Cerebellar cortex (tissue), 1 donor: ENCODE results near the gene WDR4.
A peak's percentile ranks its signal among the peaks of the same experiment; 100 is the strongest.
"Not testable (repeated sequence)": the region's sequence is repeated elsewhere in the genome, so short reads cannot be mapped to it uniquely, and the experiment has no call there.

Experiments used
- DNase-seq: peaks from one replicate; pipeline ENCODE4 v3.0.0-alpha.2; 2015; ENCODE audit warnings: low spot score

WDR4 gene

GRCh38 chr21:42839271-42840231 is 39.8 kb downstream of the WDR4 start:
- DNase-seq = no peak

DNA sequence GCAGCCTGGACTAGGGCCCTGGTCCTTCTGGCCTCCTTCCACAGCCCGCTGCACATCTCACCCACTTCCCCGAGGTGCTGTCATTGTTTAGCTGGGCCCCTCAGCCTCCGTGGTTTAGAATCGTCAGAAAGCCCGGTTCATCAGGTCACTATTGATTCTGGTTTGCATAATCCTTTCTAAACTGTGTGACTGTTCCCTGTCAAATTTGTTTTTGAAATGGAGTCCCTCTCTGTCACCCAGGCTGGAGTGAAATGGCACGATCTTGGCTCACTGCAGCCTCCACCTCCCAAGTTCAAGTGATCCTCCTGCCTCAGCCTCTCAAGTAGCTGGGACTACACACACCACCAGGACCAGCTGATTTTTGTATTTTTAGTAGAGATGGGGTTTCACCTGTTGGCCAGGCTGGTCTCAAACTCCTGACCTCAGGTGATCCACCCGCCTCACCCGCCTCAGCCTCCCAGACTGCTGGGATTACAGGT is 41.1 kb downstream of the WDR4 start:
- not testable (repeated sequence) for DNase-seq

DNA sequence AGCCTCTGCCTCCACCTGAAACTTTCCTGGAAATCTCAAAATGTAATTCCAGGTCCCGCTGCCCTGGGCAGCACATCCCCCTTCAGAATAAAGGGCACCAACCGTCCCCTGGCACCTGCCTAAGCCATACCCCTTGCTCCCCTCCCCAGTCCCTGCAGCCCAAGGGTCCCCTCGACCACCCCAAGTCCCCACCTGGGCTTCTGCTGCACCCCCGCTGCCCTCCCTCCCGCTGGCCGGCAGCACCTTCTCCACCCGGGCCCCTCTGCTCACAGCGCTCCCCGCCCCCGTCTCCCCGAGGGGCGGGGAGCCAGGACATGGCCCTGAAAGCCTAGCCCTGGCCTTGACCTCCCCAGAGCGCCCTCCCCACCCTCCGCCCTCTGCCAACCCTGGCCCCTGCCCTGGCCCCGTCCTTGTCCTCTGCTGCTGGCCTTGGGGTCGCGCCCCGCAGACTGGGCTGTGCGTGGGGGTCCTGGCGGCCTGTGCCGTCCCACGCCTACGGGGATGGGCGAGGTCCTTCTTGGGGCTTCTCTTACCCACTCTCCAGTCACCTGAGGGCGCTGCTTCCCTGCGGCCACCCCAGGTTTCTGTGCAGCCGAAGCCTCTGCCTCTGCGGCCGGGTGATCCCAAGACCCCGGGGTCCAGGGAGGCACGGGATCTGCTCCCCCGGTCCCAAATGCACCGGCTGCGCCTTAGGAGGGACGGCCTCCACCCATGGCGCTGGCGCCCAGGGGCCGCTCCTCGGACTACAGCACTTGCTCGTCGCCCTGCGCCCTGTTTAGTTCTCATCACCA is 41.7 kb downstream of the WDR4 start:
- DNase-seq = no peak

DNA sequence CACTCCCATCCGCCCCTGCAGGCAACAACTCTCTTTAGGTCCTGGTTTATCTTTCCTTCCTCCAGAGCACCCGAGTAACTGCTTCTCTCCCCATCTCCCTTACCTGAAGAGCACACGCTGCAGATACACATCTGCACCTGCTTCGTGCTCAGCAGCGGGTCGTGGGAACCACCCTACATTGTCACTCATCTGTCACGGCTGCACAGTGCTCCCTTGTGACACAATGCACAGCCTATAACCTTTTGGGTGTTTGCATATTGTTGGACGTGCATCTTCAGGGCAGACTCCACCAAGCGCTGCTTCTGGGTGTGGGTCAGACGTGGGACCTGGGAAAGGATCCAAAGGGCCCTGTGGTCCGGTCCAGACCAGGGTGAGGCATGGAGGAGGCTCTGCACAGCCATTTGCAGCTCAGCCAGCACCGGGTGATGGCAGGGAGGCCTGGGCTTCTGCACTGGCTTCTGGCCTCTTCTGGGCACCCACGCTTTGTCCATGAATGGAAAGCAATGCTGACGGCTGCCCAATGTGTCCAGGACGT is 42.5 kb downstream of the WDR4 start:
- no peak for DNase-seq

- DNase-seq = no peak
These were observed 43.0 kb downstream of the WDR4 start for GRCh38 chr21:42836402-42836666.

DNA sequence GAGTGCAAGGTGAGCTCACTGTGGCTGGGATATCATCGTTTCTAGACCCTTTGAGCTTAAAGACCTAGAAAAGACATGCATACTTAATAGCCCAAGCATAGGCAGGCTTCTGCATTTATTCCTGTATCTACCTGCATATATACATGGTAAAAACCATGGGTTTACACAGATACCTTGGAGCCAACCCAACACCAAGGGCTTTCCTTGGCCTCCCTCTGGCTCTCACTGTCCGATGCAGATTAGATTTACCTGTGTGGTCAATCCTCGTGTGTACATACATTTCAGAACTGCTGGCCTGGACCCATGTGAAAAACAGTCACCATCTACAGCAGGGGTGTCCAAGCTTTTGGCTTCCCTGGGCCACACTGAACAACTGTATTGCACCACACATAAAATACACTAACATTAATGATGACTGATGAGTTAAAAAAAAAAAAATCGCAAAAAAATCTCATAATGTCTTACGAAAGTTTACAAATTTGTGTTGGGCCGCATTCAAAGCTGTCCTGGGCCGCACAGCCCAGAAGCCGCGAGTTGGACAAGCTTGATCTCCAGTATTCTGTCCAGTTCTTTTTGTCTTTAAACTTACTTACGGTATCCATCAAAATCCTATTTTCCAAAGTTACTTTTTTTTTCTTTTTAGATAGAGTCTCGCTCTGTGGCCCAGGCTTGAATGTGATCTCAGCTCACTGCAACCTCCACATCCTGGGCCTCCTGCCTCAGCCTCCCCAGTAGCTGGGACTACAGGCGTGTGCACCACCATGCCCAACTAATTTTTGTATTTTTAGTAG is 43.5 kb downstream of the WDR4 start:
- no peak for DNase-seq

DNA sequence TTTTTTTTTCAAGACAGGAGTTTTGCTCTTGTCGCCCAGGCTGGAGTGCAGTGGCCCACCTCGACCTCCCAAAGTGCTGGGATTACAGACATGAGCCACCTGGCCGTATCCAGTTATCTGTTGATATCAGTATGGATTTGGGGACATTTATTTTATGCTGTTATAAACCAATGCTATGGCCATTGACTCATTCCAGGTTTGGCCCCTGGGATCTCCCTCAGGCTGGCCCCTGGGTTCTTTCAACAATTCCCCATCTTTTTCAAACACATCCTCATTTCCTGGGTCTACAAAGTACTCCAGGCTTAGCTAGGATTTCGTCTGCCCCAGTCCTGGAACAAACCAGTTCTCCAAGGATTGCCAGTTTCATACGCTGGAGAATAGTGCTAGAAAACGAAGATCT is 44.1 kb downstream of the WDR4 start:
- no peak for DNase-seq

- no peak for DNase-seq
These were observed 44.6 kb downstream of the WDR4 start for GRCh38 chr21:42834726-42835191.

DNA sequence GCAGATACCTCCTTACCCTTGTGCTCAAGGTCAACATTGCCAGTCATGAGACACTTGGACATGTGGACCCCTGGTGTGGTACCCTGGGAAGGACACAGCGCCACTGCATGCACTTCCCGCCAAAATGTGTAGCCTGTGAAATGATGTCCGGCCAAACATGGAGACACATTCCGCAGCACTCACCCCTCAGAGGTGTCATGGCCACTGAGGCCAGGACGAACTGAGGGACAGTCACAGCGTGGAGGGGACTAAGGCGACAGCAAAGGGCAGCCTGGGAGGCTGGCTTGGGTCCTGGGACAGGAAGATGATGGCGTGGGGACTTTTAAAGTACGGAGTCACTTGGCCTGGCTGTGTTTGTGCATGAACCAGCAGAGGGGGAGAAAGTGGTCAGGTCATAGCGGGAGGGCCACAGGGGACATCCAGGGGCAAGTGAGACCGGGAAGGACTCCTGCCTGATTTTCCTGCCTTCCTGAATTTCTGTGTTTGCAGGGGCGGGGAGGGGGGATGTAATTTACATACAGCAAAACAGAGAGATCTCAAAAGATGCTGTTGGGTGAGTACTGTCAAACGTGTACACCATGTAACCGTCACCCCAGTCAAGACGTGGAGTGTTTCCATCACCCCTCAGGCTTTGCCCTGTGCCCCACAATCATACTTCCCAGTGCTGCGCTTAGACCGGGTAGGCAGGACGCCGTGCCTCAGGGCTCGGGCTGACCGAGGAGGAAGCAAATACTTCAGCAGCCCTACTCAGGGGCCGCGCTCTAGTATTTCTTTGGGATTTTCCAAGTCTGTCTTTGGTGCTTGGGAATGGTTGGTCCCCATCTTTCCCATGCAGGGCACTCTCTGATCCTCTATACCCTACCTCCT is 45.2 kb downstream of the WDR4 start:
- DNase-seq = no peak

GRCh38 chr21:42833439-42833815 is 45.9 kb downstream of the WDR4 start:
- DNase-seq = peak; percentile 63

- DNase-seq = not testable (repeated sequence)
These were observed 47.1 kb downstream of the WDR4 start for GRCh38 chr21:42832321-42832630.

GRCh38 chr21:42830456-42831455 is 48.6 kb downstream of the WDR4 start:
- no peak for DNase-seq

DNA sequence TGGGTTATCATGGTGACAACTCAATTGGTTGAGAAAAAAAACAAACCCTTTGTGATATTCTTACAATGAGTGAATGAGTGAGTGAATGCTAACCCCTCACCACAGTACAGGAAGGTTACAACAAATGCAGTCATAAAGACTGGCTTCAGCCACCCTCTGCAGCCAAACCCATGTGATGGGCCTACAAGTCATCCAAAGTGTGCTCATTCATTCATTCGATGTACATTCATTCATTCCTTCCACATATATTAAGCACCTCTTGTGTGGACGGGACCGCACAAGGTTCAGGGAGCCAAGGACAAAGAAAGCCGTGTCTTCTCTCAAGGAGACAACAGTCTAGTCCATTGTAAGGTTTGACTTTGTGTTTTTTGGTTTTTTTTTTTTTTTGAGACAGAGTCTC is 49.4 kb downstream of the WDR4 start:
- DNase-seq = no peak

GRCh38 chr21:42829417-42829816 is 49.9 kb downstream of the WDR4 start:
- DNase-seq = no peak

DNA sequence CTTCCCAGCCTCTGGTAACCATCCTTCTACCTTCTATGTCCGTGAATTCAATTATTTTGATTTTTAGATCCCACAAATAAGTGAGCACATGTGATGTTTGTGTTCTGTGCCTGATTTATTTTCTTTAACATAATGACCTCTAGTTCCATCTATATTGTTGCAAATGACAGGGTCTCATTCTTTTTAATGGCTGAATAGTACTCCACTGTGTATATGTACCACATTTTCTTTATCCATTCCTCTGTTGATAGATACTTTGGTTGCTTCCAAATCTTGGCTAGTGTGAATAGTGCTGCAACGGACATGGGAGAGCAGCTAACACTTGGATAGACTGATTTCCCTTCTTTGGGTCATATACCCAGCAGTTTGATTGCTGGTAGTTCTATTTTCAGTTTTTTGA is 51.8 kb downstream of the WDR4 start:
- no peak for DNase-seq

DNA sequence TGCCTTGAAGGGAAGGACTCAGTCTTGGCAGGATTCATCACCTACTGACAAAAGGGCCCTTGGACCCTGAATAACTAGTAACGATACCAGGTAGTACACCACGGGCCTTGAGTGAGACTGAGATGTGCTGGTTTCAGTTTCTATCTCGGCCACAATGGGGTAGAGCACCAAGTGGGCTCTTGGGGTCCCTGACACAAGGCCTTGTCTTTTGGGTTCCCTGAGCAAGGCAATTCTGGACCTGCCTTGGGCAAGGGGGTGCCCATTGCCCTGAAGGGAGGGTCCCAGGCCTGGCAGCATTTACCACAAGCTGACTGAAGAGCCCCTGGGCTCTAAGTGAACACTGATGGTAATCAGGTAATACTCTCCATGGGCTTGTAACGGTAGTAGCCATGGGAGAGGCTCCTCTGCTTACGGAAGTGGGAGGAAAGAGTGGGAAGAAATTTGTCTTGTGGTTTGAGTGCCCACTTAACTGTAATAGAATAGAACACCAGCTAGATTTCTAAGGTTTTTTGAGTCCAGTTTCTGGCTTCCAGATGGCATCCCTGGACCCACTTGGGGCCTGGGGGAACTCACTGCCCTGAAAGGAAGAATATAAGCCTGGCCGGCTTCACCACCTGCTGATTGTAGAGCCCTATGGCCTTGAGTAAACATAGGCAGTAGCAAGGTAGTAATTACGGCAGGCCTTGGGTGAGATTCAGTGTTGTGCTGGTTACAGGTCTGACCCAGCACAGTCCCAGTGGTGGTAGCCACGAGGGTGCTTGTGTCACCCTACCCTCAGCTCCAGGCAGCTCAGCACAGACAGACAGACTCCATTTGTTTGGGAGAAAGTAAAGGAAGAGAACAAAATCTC is 58.5 kb downstream of the WDR4 start:
- DNase-seq = no peak

- DNase-seq = no peak
These were observed 59.3 kb downstream of the WDR4 start for GRCh38 chr21:42819861-42820615.

DNA sequence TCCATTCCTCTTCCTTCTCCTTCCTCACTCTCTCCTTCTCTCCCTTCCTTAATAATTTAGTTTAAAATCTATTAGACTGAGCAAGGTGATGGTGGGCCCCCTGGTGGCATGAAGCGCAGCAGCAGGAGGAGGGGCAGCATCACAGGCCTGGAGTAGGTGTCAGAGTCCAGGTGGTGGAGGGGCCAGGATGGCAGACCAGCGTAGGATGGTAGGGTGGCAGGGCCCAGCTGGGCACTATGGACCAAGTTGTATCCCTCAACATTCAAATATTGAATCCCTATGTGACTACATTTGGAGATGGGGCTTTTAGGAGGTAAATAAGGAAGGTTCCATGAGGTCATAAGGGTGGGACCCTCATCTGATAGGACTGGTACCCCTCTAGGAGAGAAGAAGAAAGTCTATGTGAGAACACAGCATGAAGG is 61.0 kb downstream of the WDR4 start:
- DNase-seq = peak; percentile 58
